GM11168 (cell line): ENCODE data around the gene RASSF9.

Experiments
- in situ Hi-C: fragments of 300-500 bp; cut with MboI; formaldehyde crosslinking; loops from one replicate; pipeline ENCODE4 v1.12.0; 2022; ENCODE audit warnings: low sequenced_read_pairs; ENCODE audit not compliant: unreplicated experiment

The RASSF9 gene

GRCh38 chr12:85823436-85824180, 12.6 kb downstream of the RASSF9 start:
- in situ Hi-C loops, result no loop called here

GRCh38 chr12:85821759-85822158, 14.4 kb downstream of the RASSF9 start:
- in situ Hi-C loops, result no loop called here

GRCh38 chr12:85821206-85821605, 15.0 kb downstream of the RASSF9 start:
- in situ Hi-C loops, result no loop called here

- in situ Hi-C loops, result no loop called here
Observed at GRCh38 chr12:85820101-85820500, 16.1 kb downstream of the RASSF9 start.

- in situ Hi-C loops, result no loop called here
Observed at GRCh38 chr12:85814741-85815140, 21.5 kb downstream of the RASSF9 start.

- in situ Hi-C loops, result no loop called here
Observed at GRCh38 chr12:85814071-85814470, 22.1 kb downstream of the RASSF9 start.

GRCh38 chr12:85809500-85809899, 26.7 kb downstream of the RASSF9 start:
- in situ Hi-C loops, result no loop called here

GRCh38 chr12:85807730-85808129, 28.5 kb downstream of the RASSF9 start:
- in situ Hi-C loops, result no loop called here

GRCh38 chr12:85805654-85806053, 30.6 kb downstream of the RASSF9 start:
- in situ Hi-C loops, result no loop called here

- in situ Hi-C loops, result no loop called here
Observed at GRCh38 chr12:85804663-85805062, 31.5 kb downstream of the RASSF9 start.

GRCh38 chr12:85803923-85804322, 32.3 kb downstream of the RASSF9 start:
- in situ Hi-C loops, result no loop called here

- in situ Hi-C loops, result no loop called here
Observed at GRCh38 chr12:85803231-85803630, 33.0 kb downstream of the RASSF9 start.

- in situ Hi-C loops, result no loop called here
Observed at GRCh38 chr12:85798122-85798521, 38.1 kb downstream of the RASSF9 start.

- in situ Hi-C loops, result no loop called here
Observed at GRCh38 chr12:85796001-85796400, 40.2 kb downstream of the RASSF9 start.

- in situ Hi-C loops, result no loop called here
Observed at GRCh38 chr12:85794531-85794930, 41.7 kb downstream of the RASSF9 start.

GRCh38 chr12:85784096-85784720, 52.0 kb downstream of the RASSF9 start:
- in situ Hi-C loops, result no loop called here

- in situ Hi-C loops, result no loop called here
Observed at GRCh38 chr12:85782711-85783110, 53.5 kb downstream of the RASSF9 start.

GRCh38 chr12:85781766-85782165, 54.4 kb downstream of the RASSF9 start:
- in situ Hi-C loops, result no loop called here

- in situ Hi-C loops, result no loop called here
Observed at GRCh38 chr12:85779768-85780167, 56.4 kb downstream of the RASSF9 start.

- in situ Hi-C loops, result no loop called here
Observed at GRCh38 chr12:85775091-85775490, 61.1 kb downstream of the RASSF9 start.

- in situ Hi-C loops, result no loop called here
Observed at GRCh38 chr12:85765453-85765869, 70.7 kb downstream of the RASSF9 start.

- in situ Hi-C loops, result no loop called here
Observed at GRCh38 chr12:85759623-85760022, 76.6 kb downstream of the RASSF9 start.
